ENCODE results near the gene EXOC6B.
A peak's percentile ranks its signal among the peaks of the same experiment; 100 is the strongest.

The EXOC6B gene

DNA sequence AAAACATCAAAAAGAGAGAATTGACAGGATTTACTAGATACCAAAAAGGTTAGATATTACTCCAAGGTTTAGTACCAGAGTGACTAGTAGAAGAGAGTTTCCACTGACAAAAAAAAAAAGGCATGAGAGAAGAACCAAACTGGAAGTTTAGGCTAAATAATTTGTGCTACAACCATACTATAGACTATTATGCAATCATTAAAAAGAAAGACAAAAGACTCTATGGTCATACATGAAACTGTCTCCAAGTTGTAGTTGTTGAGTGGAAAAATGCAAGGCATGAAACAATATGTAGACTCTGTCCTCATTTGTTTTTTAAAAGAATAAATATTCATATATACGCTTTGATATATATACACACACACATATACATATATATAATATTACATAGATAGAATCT is 1.7 kb upstream of the EXOC6B start:
- H3K9me3 ChIP-seq (ENCODE audit: control insufficient read depth, low read depth, low read length) = no peaks in the 10 kb centered on the region
- H3K9ac ChIP-seq (ENCODE audit: low read length) = no peak overlapping the region
- no peaks in the 10 kb centered on the region for H3K36me3 ChIP-seq (ENCODE audit: control insufficient read depth, low read depth, low read length)
- no peak overlapping the region for H3K27ac ChIP-seq (ENCODE audit: low read length)
- no peak overlapping the region for H3K4me3 ChIP-seq (ENCODE audit: low read length)
- peaks cover 8% of the 10 kb centered on the region for H3K4me1 ChIP-seq (ENCODE audit: control insufficient read depth, low read depth, low read length)
- no peaks in the 10 kb centered on the region for H3K27me3 ChIP-seq (ENCODE audit: control insufficient read depth, insufficient read depth, low read length)

DNA sequence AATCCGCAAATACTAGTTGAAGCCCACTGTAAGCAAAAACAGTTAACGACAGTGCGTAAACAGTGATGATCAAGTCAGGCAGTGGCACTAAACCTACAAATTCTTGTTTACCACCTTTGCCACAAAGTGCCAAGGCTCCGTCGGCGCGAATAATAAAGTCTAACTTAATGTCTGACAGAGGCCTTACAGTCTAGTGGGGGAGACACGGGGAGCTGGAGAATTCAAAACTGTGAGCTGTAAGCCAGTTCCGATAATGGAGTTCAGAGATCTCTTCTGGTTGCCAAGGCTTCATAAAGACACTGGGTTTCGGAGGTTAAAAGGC is 284 bp upstream of the EXOC6B start:
- Histone ChIP-seq H3K4me1 (ENCODE audit: control insufficient read depth, low read depth, low read length) (peaks cover 10% of the 10 kb centered on the region), H3K36me3 (ENCODE audit: control insufficient read depth, low read depth, low read length) (no peaks in the 10 kb centered on the region), H3K4me3 (ENCODE audit: low read length) (peak overlapping the region; percentile 74), H3K9me3 (ENCODE audit: control insufficient read depth, low read depth, low read length) (no peaks in the 10 kb centered on the region), H3K27ac (ENCODE audit: low read length) (no peak overlapping the region), H3K9ac (ENCODE audit: low read length) (no peak overlapping the region), H3K27me3 (ENCODE audit: control insufficient read depth, insufficient read depth, low read length) (no peaks in the 10 kb centered on the region)

DNA sequence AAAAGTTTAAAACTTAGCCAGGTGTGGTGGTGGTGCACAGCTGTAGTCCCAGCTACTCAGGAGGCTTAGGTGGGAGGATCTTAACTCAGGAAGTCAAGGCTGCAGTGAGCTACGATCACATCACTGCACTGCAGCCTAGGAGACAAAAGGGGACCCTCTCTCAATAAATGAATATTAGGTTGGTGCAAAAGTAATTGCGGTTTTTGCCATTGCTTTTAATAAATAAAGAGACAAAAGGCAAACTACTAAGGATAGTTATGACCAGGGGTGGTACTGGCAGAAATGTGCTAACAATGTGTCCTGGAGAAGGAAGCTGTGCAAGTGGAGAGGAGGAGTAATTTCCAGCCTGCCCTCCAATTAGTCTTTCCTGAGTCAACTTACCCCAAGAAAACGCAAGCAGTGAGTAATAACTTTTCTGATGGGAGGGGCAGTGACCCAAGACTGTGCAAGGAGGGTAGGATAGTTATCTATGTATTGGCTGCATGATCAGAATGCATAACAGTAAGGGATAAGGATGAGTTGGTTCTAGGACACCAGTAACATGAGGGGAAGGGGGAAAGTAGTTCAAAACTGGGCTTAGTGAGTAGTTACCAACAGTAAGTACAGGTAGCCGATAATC is 1.5 kb downstream of the EXOC6B start:
- Histone ChIP-seq H3K27ac (ENCODE audit: low read length) (no peak overlapping the region), H3K4me1 (ENCODE audit: control insufficient read depth, low read depth, low read length) (peaks cover 12% of the 10 kb centered on the region), H3K9ac (ENCODE audit: low read length) (peak overlapping the region; percentile 65)

GRCh38 chr2:72822794-72823193 is 3.0 kb downstream of the EXOC6B start:
- H3K27ac ChIP-seq (ENCODE audit: low read length) = no peak overlapping the region

More for the DNA sequence above, 1.5 kb downstream of the EXOC6B start:
- Histone ChIP-seq H3K27me3 (ENCODE audit: control insufficient read depth, insufficient read depth, low read length) (no peaks in the 10 kb centered on the region), H3K36me3 (ENCODE audit: control insufficient read depth, low read depth, low read length) (no peaks in the 10 kb centered on the region), H3K4me3 (ENCODE audit: low read length) (peak overlapping the region; percentile 74), H3K9me3 (ENCODE audit: control insufficient read depth, low read depth, low read length) (no peaks in the 10 kb centered on the region)

DNA sequence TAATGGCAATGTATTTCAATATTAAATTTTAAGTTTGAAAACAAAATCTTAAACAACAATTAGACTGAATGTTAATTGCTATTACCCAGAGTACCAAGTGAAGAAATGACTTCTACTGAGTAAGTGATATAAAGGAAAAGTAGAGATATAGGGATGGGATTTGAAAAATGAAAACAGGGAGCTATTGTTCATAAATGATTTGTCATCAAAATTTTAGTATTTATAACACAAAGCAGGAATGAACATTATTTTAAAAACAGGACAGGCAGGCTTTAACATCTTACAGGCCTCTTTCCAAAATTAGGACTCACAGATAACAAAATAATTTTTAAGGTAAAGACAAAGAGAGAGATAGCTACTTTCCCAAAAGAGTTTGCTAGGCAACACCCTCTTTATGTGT is 3.9 kb downstream of the EXOC6B start:
- H3K9me3 ChIP-seq (ENCODE audit: control insufficient read depth, low read depth, low read length) = no peaks in the 10 kb centered on the region
- H3K4me3 ChIP-seq (ENCODE audit: low read length) = no peak overlapping the region
- no peak overlapping the region for H3K27ac ChIP-seq (ENCODE audit: low read length)
- no peaks in the 10 kb centered on the region for H3K27me3 ChIP-seq (ENCODE audit: control insufficient read depth, insufficient read depth, low read length)
- H3K9ac ChIP-seq (ENCODE audit: low read length) = no peak overlapping the region
- peaks cover 12% of the 10 kb centered on the region for H3K4me1 ChIP-seq (ENCODE audit: control insufficient read depth, low read depth, low read length)
- no peaks in the 10 kb centered on the region for H3K36me3 ChIP-seq (ENCODE audit: control insufficient read depth, low read depth, low read length)

More at GRCh38 chr2:72822794-72823193, 3.0 kb downstream of the EXOC6B start:
- Histone ChIP-seq H3K9me3 (ENCODE audit: control insufficient read depth, low read depth, low read length) (no peaks in the 10 kb centered on the region), H3K9ac (ENCODE audit: low read length) (no peak overlapping the region), H3K36me3 (ENCODE audit: control insufficient read depth, low read depth, low read length) (no peaks in the 10 kb centered on the region), H3K4me3 (ENCODE audit: low read length) (no peak overlapping the region), H3K4me1 (ENCODE audit: control insufficient read depth, low read depth, low read length) (peaks cover 12% of the 10 kb centered on the region), H3K27me3 (ENCODE audit: control insufficient read depth, insufficient read depth, low read length) (no peaks in the 10 kb centered on the region)

GRCh38 chr2:72821118-72821517 is 4.7 kb downstream of the EXOC6B start:
- peaks cover 12% of the 10 kb centered on the region for H3K4me1 ChIP-seq (ENCODE audit: control insufficient read depth, low read depth, low read length)
- H3K9me3 ChIP-seq (ENCODE audit: control insufficient read depth, low read depth, low read length) = no peaks in the 10 kb centered on the region
- no peak overlapping the region for H3K4me3 ChIP-seq (ENCODE audit: low read length)
- H3K27ac ChIP-seq (ENCODE audit: low read length) = no peak overlapping the region
- no peak overlapping the region for H3K9ac ChIP-seq (ENCODE audit: low read length)
- no peaks in the 10 kb centered on the region for H3K36me3 ChIP-seq (ENCODE audit: control insufficient read depth, low read depth, low read length)
- H3K27me3 ChIP-seq (ENCODE audit: control insufficient read depth, insufficient read depth, low read length) = no peaks in the 10 kb centered on the region

DNA sequence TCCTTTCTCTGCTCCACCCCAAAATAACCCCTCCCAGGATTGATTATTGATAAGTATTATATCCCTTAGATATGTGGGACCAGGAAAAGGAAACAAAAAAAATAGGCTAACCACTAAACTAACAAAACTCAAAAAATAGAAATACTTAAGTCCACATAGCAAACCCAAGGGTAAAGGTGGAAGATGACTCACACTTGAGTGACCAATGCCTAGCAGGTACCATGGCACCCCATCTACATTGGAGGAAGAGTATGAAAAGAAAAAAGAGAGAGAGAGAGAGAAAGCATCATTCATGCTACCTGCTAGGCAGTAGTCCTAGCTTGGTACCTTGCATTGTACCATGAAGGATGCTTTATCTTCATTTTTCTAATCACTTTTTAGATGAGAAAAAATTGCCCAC is 6.3 kb downstream of the EXOC6B start:
- no peak overlapping the region for H3K27ac ChIP-seq (ENCODE audit: low read length)
- H3K27me3 ChIP-seq (ENCODE audit: control insufficient read depth, insufficient read depth, low read length) = no peaks in the 10 kb centered on the region
- H3K36me3 ChIP-seq (ENCODE audit: control insufficient read depth, low read depth, low read length) = no peaks in the 10 kb centered on the region
- no peaks in the 10 kb centered on the region for H3K9me3 ChIP-seq (ENCODE audit: control insufficient read depth, low read depth, low read length)
- H3K4me1 ChIP-seq (ENCODE audit: control insufficient read depth, low read depth, low read length) = peaks cover 9% of the 10 kb centered on the region
- no peak overlapping the region for H3K4me3 ChIP-seq (ENCODE audit: low read length)
- H3K9ac ChIP-seq (ENCODE audit: low read length) = no peak overlapping the region

- Histone ChIP-seq H3K4me1 (ENCODE audit: control insufficient read depth, low read depth, low read length) (no peaks in the 10 kb centered on the region), H3K27ac (ENCODE audit: low read length) (no peak overlapping the region), H3K27me3 (ENCODE audit: control insufficient read depth, insufficient read depth, low read length) (no peaks in the 10 kb centered on the region), H3K9me3 (ENCODE audit: control insufficient read depth, low read depth, low read length) (no peaks in the 10 kb centered on the region), H3K9ac (ENCODE audit: low read length) (no peak overlapping the region), H3K36me3 (ENCODE audit: control insufficient read depth, low read depth, low read length) (no peaks in the 10 kb centered on the region), H3K4me3 (ENCODE audit: low read length) (no peak overlapping the region)
Measured at GRCh38 chr2:72815655-72816278, 10.1 kb downstream of the EXOC6B start.

GRCh38 chr2:72813841-72814240 is 12.0 kb downstream of the EXOC6B start:
- Histone ChIP-seq H3K27me3 (ENCODE audit: control insufficient read depth, insufficient read depth, low read length) (no peaks in the 10 kb centered on the region), H3K36me3 (ENCODE audit: control insufficient read depth, low read depth, low read length) (no peaks in the 10 kb centered on the region), H3K9me3 (ENCODE audit: control insufficient read depth, low read depth, low read length) (peaks cover 7% of the 10 kb centered on the region), H3K9ac (ENCODE audit: low read length) (no peak overlapping the region), H3K4me3 (ENCODE audit: low read length) (no peak overlapping the region), H3K4me1 (ENCODE audit: control insufficient read depth, low read depth, low read length) (no peaks in the 10 kb centered on the region), H3K27ac (ENCODE audit: low read length) (no peak overlapping the region)

GRCh38 chr2:72810165-72810564 is 15.7 kb downstream of the EXOC6B start:
- Histone ChIP-seq H3K27ac (ENCODE audit: low read length) (no peak overlapping the region), H3K4me1 (ENCODE audit: control insufficient read depth, low read depth, low read length) (no peaks in the 10 kb centered on the region), H3K4me3 (ENCODE audit: low read length) (no peak overlapping the region), H3K9ac (ENCODE audit: low read length) (no peak overlapping the region), H3K27me3 (ENCODE audit: control insufficient read depth, insufficient read depth, low read length) (no peaks in the 10 kb centered on the region), H3K36me3 (ENCODE audit: control insufficient read depth, low read depth, low read length) (no peaks in the 10 kb centered on the region), H3K9me3 (ENCODE audit: control insufficient read depth, low read depth, low read length) (peaks cover 7% of the 10 kb centered on the region)

DNA sequence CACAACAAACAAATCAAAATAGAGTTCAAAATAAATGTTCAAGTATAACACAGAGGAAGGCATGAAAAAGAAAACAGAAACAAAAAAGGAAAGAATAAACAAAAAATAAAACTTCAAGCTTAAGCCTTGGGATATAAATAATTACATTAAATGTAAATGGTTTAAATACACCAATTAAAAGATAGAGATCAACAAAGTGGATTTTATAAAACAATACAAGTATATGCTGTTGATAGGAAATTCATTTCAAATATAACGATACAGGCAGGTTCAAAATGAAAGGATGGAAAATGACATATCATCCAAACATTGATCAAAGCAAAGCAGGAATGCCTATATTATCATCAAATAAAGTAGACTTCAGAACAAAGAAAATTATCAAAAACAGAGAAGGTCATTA is 16.7 kb downstream of the EXOC6B start:
- Histone ChIP-seq H3K4me3 (ENCODE audit: low read length) (no peak overlapping the region), H3K9ac (ENCODE audit: low read length) (no peak overlapping the region), H3K36me3 (ENCODE audit: control insufficient read depth, low read depth, low read length) (no peaks in the 10 kb centered on the region), H3K9me3 (ENCODE audit: control insufficient read depth, low read depth, low read length) (peaks cover 7% of the 10 kb centered on the region), H3K4me1 (ENCODE audit: control insufficient read depth, low read depth, low read length) (no peaks in the 10 kb centered on the region), H3K27me3 (ENCODE audit: control insufficient read depth, insufficient read depth, low read length) (no peaks in the 10 kb centered on the region), H3K27ac (ENCODE audit: low read length) (no peak overlapping the region)

- Histone ChIP-seq H3K4me1 (ENCODE audit: control insufficient read depth, low read depth, low read length) (no peaks in the 10 kb centered on the region), H3K9me3 (ENCODE audit: control insufficient read depth, low read depth, low read length) (peaks cover 7% of the 10 kb centered on the region), H3K9ac (ENCODE audit: low read length) (no peak overlapping the region), H3K27ac (ENCODE audit: low read length) (no peak overlapping the region), H3K4me3 (ENCODE audit: low read length) (no peak overlapping the region), H3K27me3 (ENCODE audit: control insufficient read depth, insufficient read depth, low read length) (no peaks in the 10 kb centered on the region), H3K36me3 (ENCODE audit: control insufficient read depth, low read depth, low read length) (no peaks in the 10 kb centered on the region)
Measured at GRCh38 chr2:72806280-72806945, 19.4 kb downstream of the EXOC6B start.
